NK-92 (cell line): ENCODE results near the gene NEDD4L.

Experiments
- DNase-seq: peaks from one replicate; lab custom pipeline; 2025; ENCODE audit not compliant: unreplicated experiment; lab: John Stamatoyannopoulos, UW

The NEDD4L gene

DNA sequence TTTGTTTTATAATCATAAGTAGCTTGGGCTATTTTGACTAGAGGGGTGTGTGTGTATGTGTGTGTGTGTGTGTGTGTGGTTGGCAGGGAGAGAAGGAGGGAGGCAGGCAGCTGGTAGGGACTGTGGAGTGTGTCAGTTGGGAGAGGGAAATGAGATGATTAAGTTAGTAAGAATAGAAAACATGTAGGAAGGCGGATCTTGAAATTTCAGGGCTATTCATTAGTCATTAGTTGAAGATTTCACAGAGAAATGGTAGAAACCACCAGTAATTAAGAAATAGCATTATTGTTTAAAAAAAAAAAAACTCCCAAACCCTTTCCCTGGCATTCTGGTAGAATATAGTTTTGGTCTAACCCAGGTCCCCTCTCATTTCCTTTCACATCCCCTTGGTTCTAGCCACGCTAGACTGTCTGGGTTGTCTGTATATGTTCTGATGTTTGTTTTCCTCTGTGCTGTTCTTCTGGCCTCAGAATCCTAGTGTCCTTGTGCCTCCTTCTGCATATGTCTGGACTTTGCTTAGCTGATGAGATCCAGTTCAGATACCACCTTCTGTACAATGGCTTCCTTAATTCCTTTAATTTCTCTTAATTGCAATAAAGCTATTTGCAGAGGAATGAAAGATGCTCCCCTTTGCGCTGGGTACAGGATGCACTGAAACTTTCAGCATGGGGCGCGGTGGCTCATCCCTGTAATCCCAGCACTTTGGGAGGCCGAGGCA, 161.6 kb downstream of the NEDD4L start:
- DNase-seq, result no peak

DNA sequence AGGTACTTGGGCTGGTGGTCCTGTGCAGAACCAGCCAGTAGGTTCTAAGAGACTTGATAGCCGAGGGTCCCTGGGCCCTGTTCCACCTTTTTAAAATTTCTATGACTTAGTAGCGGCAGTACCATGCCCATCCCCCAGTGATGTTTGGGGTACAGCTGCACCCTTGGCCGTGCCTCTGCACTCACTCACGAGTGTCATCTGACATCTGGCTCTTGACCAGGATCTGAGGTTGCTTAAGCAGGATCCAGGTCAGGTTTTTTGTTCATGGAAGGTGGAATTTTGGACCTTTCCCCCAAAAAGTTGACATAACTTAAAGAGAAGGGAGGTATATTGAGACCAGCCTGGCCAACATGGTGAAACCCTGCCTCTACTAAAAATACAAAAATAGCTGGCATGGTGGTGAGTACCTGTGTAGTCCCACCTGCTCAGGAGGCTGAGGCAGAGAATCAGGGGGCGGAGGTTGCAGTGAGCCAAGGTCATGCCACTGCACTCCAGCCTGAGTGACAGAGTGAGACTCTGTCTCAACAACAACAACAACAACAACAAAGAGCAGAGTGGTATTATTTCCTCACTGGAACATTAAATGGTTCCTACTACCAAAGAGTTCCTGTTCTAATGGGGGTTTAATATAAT, 163.6 kb downstream of the NEDD4L start:
- no peak for DNase-seq

DNA sequence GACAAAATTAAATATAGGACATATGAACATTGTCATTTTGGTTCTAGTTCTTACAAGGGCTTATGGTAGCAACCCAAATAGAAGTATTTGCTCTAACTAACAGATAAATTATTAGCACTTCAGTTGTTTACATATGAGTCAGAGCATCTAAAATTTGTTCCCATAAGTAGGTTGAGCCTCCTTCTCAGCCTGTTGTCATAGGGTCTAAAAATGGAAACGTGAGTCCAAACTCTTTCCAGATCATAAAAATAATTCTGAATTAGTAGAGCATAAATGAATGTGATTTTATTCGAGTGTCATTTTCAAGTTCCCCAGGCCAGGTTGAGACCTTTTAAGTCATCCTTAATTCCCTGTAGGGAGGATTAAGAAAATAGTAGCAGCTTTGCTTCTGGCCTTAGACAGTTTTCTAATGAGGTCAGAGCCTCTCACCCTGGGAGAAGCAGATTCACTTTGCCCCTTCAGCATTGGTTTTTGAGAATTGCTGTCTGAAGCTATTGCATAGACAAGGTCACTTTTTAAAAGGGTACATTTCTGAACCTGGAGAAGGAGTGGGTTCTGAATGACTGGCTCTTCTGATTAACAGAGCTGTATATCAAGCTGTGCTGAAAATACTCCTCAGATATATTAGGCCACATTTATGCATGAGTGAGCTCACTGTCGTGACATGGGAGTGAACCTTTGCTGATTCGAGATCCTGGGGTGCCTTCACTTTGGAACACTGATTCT, 164.3 kb downstream of the NEDD4L start:
- no peak for DNase-seq

DNA sequence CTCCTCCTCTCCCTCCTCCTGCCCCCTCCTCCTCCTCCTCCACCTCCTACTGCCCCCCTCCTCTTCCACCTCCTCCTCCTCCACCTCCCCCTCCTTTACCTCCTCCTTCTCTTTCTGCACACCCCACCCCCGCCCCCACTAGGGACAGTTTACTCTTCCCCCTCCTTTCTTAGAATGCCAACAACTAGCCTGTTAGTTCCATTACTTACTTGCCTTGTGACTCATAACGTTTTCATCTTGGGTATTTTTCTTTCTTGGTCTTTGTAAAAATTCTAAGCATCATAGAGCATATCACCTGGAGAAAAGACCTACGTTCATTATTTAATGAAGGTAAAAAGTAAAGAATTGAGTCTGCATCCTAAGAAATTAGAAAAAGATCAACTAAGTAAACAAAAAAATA, 165.3 kb downstream of the NEDD4L start:
- DNase-seq, result no peak

DNA sequence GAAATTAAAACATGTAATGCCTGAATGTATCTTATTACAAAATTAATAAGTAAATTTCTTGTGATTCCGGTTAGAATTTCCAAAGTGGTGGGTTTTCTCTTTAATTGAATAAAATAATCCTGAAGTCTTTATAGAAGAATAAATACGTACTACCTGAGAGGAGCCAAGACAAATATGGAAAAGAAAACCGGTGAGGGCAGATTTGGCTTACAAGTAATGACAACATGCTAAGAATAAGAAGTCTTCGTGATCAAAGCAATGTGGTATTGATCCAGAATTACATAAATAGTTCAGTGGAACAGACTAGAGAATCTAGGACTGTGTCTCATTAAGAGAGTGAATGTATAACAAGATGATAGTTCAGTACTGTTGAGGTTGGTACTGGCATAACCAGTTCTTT, 167.5 kb downstream of the NEDD4L start:
- DNase-seq, result no peak

DNA sequence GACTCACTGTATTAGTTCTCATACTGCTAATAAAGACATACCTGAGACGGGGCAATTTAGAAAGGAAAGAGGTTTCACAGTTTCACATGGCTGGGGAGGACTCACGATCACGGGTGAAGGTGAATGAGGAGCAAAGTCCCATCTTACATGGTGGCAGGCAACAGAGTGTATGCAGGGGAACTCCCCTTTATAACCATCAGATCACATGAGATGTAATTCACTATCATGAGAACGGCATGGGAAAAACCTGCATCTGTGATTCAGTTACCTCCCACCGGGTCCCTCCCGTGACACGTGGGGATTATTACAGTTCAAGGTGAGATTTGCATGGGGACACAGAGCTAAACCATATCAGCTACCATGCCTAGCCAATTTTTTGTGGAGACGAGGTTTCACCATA, 168.2 kb downstream of the NEDD4L start:
- DNase-seq, result no peak

DNA sequence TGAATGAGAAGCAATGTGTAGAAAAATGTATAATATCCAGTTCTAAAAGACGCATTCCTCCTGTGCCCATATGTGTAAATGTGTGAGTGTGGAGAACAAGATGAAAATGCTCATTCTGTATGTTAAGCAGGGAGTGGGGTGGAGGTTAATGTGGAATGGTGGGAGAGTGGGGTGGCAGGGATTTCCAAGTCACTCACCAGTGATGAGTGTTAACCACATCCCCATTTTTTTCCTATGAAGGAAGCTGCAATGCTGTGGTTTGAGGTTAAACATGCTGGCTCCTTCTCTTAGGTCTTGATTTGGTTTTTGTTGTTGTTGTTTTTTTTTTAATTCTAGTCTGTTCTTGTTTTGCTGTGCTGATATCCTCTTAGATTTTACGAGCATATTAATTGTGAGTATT, 169.4 kb downstream of the NEDD4L start:
- DNase-seq, result no peak

DNA sequence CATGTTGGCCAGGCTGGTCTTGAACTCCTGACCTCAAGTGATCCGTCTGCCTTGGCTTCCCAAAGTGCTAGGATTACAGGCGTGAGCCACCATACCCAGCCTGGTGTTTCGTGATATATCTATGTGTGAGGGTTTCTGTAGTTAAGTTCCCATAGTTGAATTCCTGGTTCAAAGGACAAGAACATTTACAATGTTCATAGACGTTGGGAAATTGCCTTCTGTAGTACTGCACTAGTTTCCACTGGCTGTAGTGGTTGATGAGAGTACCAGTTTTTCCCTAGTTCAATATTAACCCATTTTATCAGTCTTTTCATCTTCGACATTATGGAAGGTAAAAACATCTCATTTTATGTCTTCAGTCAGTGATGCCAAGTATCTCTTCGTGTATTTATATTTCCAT, 171.0 kb downstream of the NEDD4L start:
- no peak for DNase-seq

DNA sequence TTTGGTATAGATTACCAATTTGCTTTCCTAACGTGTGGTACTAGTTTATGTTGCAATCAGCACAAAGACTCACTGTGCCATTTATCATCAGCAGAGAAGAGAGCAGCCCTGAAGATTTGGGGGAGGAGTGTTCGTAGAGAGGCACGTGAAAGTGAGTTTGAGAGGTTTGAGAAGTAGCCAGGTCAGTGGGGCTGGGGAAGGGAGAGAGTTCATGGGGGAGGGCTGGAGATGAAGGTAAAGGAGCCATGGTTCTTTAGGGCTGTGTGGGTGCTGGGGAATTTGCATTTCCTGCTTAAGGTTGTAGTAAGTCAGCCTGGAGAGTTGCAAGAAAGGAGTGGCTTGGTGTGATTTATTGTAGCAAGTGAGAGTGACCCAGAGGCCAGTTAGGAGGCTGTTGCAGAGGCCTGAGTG, 172.1 kb downstream of the NEDD4L start:
- no peak for DNase-seq

DNA sequence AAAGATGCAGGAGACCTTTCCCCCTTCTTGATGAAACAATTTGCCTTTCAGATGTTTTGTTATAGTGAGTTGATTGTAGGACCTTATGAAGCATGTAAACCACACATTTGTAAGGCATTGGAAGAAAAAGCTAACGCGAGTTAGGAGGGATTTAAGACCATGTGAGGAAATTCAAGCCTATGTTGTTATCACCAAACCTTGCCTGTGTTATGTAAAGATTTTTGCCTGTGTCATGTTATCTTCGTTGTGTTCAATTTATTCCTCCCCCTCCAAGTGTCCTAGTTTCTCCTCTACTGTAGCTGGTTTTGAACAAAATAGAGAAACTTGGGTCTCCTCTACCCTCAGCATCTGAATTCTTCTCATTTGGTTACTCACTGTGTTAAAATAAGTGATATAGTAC, 173.0 kb downstream of the NEDD4L start:
- no peak for DNase-seq

DNA sequence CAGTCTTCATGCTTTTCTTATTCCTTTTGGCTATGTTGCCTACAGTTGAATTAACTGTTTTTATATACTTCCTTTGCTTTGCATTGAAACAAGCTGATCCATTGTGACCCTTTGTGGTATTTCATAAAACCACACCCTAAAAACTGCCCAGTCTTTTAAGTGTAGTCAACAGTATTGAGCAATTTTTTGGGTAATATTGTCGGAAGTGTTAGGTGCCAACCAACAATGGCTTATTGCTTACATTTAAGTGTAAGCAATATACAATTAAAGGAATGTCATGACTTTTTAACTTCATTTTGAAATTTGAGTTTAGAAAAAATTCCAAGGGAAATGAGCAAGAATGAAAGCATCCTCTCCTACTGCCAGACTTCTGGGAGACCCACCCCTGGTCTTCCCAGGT, 174.1 kb downstream of the NEDD4L start:
- DNase-seq, result no peak

DNA sequence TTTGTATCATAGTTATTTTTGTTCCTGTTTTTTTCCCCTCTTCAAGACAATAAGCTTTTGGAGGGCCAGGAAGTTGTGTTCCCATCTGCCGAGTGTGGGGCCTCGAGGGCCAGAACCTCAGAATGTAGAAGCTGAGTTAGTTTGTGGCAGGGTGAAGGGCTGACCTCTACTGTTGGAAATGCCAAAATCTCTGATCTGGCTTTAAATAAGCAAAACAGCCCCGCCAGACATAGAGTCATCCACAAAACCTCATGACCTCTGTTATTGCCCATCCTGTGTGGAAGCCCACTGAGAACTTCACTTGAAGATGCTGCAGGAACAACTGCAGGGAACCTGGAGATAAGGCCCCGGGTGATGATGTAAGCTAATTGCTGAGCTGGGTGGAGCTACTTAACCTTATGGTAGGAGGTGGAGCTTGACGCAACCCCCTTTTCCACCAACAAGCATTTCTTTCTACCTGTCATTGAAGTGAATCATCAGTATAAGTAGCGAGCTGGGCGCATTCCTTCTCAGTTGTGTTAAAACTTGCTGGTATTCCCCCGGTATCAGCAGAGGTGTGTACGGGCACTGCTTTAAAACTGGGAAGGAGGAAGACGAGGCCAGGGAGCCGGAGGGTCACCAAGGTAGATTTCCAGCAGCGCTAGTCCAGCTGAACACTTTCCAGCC, 177.2 kb downstream of the NEDD4L start:
- DNase-seq, result no peak

DNA sequence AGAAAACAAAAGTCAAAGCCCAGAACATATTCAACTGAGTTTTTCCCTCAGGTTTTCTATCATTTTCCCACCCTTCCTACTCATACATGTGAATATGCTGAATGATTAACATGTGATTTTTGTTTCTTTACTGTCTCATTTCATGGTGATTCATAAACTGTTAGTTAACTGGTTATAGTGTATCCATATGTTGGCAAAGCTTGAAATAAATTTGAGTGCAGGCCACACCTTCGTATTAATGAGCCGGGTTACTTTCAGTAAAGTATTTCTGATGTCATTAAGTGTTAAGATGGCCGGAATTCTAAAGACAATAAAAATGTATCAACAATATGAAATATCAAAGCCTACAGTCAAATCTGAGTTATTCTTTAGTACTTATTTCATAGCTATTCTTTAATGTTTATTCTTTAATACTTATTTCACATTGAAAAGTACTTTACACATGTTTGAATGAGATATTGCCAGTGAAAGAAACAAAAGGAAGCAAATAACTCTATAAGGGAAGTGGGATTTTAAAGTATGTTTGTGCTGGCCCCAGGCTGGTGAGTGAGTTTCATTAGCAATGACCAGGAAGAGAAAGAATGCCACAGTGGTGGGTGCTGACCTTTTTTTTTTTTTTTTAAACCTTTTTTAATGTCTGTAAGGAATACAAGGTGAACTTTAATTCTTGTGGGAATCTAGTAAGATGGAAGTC, 178.6 kb downstream of the NEDD4L start:
- no peak for DNase-seq

DNA sequence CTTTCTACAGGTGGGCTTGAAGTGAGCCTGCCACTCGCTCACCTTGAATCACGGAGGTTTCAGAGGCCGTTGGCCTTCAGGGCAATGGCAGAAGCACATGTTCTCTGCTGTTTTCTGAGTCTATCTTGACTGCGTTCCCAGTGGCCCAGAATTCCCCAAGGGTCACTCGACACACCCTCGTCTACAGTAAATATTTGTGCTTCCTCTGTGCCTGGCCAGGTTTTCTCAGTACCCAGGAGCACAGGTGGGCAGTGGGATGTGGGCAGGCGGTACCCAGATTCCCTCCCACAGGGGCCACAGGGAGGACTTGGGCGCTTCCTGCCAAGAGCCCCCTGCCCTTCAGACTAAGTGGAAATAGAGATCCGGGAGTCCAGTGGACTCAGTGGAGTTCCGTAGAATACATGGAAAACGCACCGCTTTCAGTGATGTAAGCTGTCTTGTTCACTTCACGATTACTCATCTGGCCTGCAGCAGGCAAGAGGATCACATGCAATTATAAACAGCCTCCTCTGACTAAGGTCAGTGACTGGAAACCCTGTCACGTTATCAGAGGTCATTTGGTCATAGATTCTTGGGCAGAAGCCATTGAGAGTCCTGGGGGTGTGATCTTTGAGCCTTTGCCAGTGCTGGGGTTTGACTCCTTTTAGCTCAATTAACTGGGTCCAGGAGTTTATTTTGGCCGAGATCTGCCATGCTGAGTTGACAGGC, 179.8 kb downstream of the NEDD4L start:
- DNase-seq, result no peak

DNA sequence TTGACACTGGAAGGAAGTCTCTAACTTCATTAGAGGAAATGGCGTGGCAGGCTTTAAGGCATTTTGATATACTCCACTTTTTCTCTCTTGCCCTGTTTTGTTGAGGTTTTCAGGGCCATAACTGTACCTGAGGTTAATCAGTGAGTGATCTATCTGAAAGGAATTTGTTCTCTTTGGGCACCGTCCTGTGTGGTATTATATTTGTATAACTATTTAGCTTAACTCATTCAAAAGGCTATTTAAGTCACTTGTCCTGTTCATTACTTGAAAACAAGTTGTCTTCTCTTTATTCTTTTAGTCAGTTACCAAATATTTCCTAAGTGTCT, 180.4 kb downstream of the NEDD4L start:
- DNase-seq, result no peak

DNA sequence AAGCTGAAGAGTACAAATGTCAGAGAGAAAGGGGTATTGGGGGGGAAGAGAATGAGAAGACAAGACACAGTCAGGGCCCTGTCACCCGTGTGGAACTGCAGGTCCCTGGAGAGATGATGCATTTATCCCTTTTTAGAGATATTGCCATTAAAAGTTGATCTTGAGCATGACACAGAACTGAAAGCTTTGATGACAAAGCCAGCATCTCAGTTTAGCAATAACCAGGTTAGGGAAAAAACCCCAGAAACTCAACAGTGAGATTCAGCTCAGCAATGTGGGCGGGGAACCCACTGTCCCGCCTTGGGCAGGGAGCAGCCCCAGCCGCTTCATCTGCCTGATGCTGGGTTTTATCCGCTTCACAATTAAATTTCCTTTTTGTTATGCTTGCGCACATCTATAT, 181.1 kb downstream of the NEDD4L start:
- no peak for DNase-seq

DNA sequence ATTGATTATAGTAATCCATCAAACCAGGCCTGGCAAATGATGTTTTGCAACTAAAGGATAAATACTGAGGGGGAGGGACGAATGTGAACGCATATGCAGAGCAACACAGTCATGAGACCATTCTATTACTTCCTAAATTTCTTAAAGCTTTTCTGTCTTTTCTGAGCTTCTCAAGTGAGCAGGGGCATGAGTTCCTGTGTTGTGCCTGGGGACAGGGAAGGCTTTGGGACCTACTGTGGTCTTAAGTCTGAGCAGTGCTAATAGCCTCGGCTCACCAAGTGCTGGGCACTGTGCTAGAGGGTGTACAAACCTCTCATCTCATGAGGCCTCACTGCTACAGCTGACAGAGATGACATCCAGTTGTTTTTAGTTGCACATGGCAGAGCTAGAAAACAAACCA, 182.4 kb downstream of the NEDD4L start:
- no peak for DNase-seq

DNA sequence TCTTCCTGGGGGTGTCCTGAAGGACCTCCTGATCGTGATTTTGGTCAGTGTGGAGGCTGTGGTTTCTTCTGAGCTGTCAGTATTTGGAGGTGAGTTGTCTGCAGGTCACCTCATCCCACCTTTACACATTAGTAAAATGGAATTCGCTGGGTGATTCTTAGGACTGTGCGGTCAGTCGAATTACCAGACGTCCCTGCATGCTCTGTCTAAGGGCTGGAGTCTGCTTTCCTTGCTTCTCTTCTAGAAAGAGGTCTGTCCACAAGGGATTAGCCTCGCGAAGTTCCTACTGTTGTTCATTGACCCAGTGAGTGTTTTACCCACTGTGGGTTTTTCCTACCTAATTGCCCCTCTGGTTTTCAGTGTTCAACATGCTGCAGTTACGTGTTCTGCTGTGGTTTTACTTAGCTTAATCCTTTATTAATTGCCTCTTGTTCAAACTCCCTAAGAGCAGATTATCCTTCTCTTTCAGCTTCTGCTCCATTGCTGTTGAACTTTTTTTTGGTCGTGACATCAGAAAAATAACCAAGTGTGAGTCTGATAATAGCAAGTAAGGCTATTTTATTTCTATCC, 183.4 kb downstream of the NEDD4L start:
- no peak for DNase-seq

DNA sequence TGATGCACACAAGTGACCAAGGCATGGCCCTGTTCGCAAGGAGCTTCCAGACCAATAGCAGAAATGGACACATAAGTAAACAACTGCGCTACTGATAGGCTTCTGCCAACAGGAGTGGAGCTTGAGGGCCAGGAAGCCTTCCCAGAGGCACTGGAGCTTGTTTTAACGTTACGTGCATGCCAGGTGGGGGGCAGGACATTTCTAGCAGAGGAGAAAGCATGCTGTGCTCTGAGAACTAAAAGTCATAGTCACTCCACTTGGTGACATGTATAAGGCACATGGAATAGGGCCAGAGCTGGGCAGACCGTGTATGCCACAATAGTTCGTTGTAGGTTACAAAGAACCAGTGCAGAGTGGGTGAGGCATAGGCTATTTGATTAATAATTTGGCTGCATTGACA, 184.2 kb downstream of the NEDD4L start:
- no peak for DNase-seq

DNA sequence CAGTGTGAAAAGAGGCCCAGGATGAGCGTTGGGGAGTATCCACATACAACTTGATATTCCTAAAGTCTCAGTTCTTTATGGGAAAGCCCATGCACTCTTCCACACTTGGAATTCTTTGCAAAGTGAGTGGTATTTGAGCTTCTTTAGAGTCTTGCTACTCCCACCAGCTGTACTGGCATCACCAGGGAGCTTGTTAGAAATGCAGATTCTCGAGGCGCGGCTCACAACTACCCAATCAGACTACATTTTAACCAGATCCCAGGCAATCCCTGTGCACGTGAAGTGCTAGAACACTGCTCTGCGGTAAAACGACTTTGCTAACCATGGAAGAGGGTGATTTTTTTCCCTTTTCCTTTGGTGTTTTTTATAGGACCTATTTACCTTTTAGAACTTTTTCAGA, 184.7 kb downstream of the NEDD4L start:
- no peak for DNase-seq
